Neutrophil (primary cell): ENCODE data around the gene PNMA1.

Source experiments
- H3K27ac ChIP-seq: fragments of 200-600 bp; sonication (generic); 2 replicates; pipeline ENCODE4 v1.5.1; 2016; ENCODE audit warnings: mild to moderate bottlenecking, moderate library complexity
- H3K27me3 ChIP-seq: fragments of 200-600 bp; sonication (generic); 2 replicates; pipeline ENCODE4 v1.6.0; 2016; ENCODE audit warnings: mild to moderate bottlenecking
- H3K36me3 ChIP-seq: fragments of 200-600 bp; sonication (generic); 2 replicates; pipeline ENCODE4 v1.5.1; 2017
- H3K4me1 ChIP-seq, 2 experiments: fragments of 200-600 bp in 1 of 2; sonication (generic) in 1 of 2; 1 replicate in 1 of 2; 2 replicates in 1 of 2; pipeline versions ENCODE4 v1.5.1 to v1.6.1; 2013 to 2016; ENCODE audit warnings: low read depth in 1 of 2, low read length in 1 of 2, mild to moderate bottlenecking in 1 of 2, moderate library complexity in 1 of 2; ENCODE audit not compliant: control insufficient read depth in 1 of 2, insufficient read depth in 1 of 2
- H3K4me3 ChIP-seq, 2 experiments: fragments of 200-600 bp in 1 of 2; sonication (generic) in 1 of 2; 1 replicate in 1 of 2; 2 replicates in 1 of 2; pipeline ENCODE4 v1.5.1; 2013 to 2016; ENCODE audit warnings: low read depth in 1 of 2, low read length in 1 of 2, mild to moderate bottlenecking in 1 of 2, moderate library complexity in 1 of 2
- H3K9me3 ChIP-seq: fragments of 200-600 bp; sonication (generic); 2 replicates; pipeline ENCODE4 v1.5.1; 2016
- TF ChIP-seq, protein P1 (sequence below): fragments of 200-600 bp; sonication (generic); IDR thresholded peaks from 2 replicates; pipeline ENCODE4 v1.5.1; 2016; ENCODE audit warnings: antibody characterized with exemption

PNMA1 gene

DNA sequence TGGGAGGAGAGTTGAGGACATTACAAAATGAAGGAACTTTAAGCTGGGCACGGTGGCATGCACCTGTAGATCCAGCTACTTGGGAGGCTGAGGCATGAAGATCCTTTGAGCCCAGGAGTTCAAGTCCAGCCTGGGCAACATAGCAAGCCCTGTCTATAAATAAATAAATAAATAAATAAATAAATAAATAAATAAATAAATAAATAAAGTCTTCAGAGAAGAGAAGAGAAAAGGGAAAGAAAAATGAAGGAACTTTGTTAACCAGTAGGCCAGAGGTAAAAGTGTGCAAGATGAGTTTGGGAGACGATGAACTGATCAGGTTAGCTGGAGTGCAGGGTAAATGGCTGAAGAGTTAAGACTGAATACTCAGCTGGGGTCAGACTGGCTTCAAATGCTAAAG lies 20.1 kb downstream of the PNMA1 start:
- no peaks in the 10 kb centered on the region for H3K27me3 ChIP-seq

DNA sequence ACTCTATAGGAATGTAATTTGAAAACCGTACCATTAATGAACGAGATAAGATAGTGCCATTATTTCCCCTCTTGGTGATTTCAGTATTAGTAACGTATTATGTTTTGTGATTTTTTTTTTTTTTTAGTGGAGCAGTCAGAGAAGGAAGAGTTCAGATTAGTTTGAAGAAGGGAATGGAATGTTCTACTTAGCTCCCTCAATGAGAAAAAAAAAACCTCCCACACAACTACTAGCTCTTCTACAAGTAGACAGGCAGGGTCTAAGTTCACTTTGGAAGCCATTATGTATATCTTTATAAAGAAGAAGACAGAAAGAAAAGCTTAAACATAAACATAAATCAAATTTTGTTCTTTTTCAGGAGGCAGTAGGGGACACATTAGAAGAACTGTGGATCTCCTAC lies 27.3 kb downstream of the PNMA1 start:
- Histone ChIP-seq H3K9me3 (no peaks in the 10 kb centered on the region), H3K27me3 (no peaks in the 10 kb centered on the region), H3K36me3 (no peaks in the 10 kb centered on the region), H3K4me3 (no peak overlapping the region), H3K27ac (no peak overlapping the region), H3K4me1 (no peaks in the 10 kb centered on the region)
- TF ChIP-seq, protein P1, sequence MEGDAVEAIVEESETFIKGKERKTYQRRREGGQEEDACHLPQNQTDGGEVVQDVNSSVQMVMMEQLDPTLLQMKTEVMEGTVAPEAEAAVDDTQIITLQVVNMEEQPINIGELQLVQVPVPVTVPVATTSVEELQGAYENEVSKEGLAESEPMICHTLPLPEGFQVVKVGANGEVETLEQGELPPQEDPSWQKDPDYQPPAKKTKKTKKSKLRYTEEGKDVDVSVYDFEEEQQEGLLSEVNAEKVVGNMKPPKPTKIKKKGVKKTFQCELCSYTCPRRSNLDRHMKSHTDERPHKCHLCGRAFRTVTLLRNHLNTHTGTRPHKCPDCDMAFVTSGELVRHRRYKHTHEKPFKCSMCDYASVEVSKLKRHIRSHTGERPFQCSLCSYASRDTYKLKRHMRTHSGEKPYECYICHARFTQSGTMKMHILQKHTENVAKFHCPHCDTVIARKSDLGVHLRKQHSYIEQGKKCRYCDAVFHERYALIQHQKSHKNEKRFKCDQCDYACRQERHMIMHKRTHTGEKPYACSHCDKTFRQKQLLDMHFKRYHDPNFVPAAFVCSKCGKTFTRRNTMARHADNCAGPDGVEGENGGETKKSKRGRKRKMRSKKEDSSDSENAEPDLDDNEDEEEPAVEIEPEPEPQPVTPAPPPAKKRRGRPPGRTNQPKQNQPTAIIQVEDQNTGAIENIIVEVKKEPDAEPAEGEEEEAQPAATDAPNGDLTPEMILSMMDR, result no peak

More for the DNA sequence above, 20.1 kb downstream of the PNMA1 start:
- no peaks in the 10 kb centered on the region for H3K4me1 ChIP-seq
- no peaks in the 10 kb centered on the region for H3K9me3 ChIP-seq
- H3K4me3 ChIP-seq, result no peak overlapping the region
- no peak overlapping the region for H3K27ac ChIP-seq
- no peaks in the 10 kb centered on the region for H3K36me3 ChIP-seq
- TF ChIP-seq, protein P1, result no peak

DNA sequence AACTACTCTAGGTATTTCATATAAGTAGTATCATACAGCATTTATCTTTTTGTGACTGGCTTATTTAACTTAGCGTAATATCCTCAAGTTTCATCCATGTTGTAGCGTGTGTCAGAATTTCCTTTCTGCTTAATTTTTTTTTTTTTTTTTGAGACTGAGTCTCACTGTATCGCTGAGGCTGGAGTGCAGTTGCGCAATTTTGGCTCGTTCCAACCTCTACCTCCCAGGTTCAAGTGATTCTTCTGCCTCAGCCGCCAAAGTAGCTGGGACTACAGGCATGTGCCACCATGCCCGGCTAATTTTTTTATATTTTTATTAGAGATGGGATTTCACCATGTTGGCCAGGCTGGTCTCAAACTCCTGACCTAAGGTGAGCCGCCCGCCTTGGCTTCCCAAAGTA lies 28.9 kb downstream of the PNMA1 start:
- Histone ChIP-seq H3K9me3 (no peaks in the 10 kb centered on the region), H3K36me3 (no peaks in the 10 kb centered on the region)
- TF ChIP-seq, protein P1, result no peak

DNA sequence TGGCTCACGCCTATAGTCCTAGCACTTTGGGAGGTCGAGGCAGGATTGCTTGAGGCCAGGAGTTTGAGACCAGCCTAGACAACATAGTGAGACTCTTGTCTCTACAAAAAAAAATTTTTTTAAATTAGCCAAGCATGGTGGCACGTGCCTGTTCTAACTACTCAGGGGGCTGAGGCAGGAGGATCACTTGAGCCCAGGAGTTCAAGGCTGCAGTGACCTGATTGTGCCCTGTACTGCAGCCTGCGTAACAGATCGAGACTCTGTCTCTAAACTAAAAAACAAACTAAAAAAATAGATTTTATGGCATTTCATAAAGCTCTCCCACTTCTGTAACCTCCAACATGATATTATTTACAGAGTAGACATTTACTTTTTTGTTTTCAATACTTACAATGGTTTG lies 29.6 kb downstream of the PNMA1 start:
- no peaks in the 10 kb centered on the region for H3K9me3 ChIP-seq
- H3K4me3 ChIP-seq, result no peak overlapping the region
- no peak overlapping the region for H3K27ac ChIP-seq
- H3K4me1 ChIP-seq, result no peaks in the 10 kb centered on the region
- no peaks in the 10 kb centered on the region for H3K36me3 ChIP-seq
- no peaks in the 10 kb centered on the region for H3K27me3 ChIP-seq
- TF ChIP-seq, protein P1, result no peak

More for the DNA sequence above, 28.9 kb downstream of the PNMA1 start:
- Histone ChIP-seq H3K4me1 (no peaks in the 10 kb centered on the region), H3K27me3 (no peaks in the 10 kb centered on the region), H3K27ac (no peak overlapping the region), H3K4me3 (no peak overlapping the region)

DNA sequence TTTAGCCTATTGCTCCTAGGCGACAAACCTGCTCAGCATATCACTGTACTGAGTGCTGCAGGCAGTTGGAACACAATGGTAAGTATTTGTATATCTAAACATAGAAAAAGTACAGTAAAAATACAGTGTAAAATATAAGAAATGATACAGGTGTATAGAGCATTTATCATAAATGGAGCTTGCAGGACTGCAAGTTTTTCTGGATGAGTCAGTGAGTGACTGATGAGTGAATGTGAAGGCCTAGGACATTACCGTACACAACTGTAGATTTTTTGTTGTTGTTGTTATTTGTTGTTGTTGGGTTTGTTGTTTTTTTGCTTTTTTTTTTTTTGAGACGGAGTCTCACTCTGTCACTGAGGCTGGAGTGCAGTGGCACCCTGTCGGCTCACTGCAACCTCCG lies 33.4 kb downstream of the PNMA1 start:
- no peaks in the 10 kb centered on the region for H3K4me1 ChIP-seq
- no peak overlapping the region for H3K27ac ChIP-seq
- TF ChIP-seq, protein P1, result no peak
- no peaks in the 10 kb centered on the region for H3K27me3 ChIP-seq
- H3K36me3 ChIP-seq, result no peaks in the 10 kb centered on the region
- no peaks in the 10 kb centered on the region for H3K9me3 ChIP-seq
- no peak overlapping the region for H3K4me3 ChIP-seq

DNA sequence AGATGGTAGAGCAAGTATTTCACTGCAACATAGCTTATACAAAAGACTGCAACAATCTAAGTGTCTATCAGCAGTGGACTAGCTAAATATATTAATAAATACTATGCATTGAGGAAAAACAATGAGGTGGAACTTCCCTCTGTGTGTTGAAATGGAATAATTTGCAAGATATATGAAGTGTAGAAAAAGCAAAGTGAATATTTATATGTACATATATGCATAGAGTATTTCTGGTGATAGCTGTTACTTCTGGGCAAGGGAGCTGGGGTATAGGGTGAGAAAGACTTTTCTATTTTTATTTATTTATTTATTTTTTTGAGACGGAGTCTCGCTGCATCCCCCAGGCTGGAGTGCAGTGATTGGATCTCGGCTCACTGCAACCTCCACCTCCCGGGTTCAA lies 35.5 kb downstream of the PNMA1 start:
- H3K9me3 ChIP-seq, result no peaks in the 10 kb centered on the region
- no peaks in the 10 kb centered on the region for H3K27me3 ChIP-seq
- H3K4me1 ChIP-seq, result no peaks in the 10 kb centered on the region
- H3K4me3 ChIP-seq, result no peak overlapping the region
- TF ChIP-seq, protein P1, result no peak
- H3K27ac ChIP-seq, result no peak overlapping the region
- no peaks in the 10 kb centered on the region for H3K36me3 ChIP-seq
